Non-pigmented ciliary epithelial cell (primary cell): ENCODE measurements around the gene DCBLD1.
"Not testable (repeated sequence)": the region's sequence is repeated elsewhere in the genome, so short reads cannot be mapped to it uniquely, and the experiment has no call there.

Experiments used
- DNase-seq: peaks from one replicate; pipeline ENCODE4 v3.0.0-alpha.2; 2010; ENCODE audit warnings: low read depth

DCBLD1 gene

GRCh38 chr6:117501722-117502121 lies 19.2 kb downstream of the DCBLD1 start:
- no peak for DNase-seq

GRCh38 chr6:117502580-117502979 lies 20.1 kb downstream of the DCBLD1 start:
- no peak for DNase-seq

- no peak for DNase-seq
These were observed 20.7 kb downstream of the DCBLD1 start for GRCh38 chr6:117503211-117503610.

GRCh38 chr6:117504478-117505144 lies 22.1 kb downstream of the DCBLD1 start:
- DNase-seq = no peak

GRCh38 chr6:117505311-117505710 lies 22.8 kb downstream of the DCBLD1 start:
- no peak for DNase-seq

- no peak for DNase-seq
These were observed 23.8 kb downstream of the DCBLD1 start for GRCh38 chr6:117506180-117506835.

- DNase-seq = no peak
These were observed 24.4 kb downstream of the DCBLD1 start for GRCh38 chr6:117506907-117507306.

- DNase-seq = no peak
These were observed 26.0 kb downstream of the DCBLD1 start for GRCh38 chr6:117508450-117508971.

GRCh38 chr6:117509021-117509420 lies 26.5 kb downstream of the DCBLD1 start:
- no peak for DNase-seq

- no peak for DNase-seq
These were observed 29.8 kb downstream of the DCBLD1 start for GRCh38 chr6:117512056-117512828.

GRCh38 chr6:117512987-117513573 lies 30.6 kb downstream of the DCBLD1 start:
- DNase-seq = no peak

- no peak for DNase-seq
These were observed 31.4 kb downstream of the DCBLD1 start for GRCh38 chr6:117513778-117514365.

- DNase-seq = no peak
These were observed 32.2 kb downstream of the DCBLD1 start for GRCh38 chr6:117514655-117515054.

GRCh38 chr6:117515326-117515725 lies 32.9 kb downstream of the DCBLD1 start:
- no peak for DNase-seq

GRCh38 chr6:117517995-117518394 lies 35.5 kb downstream of the DCBLD1 start:
- DNase-seq = not testable (repeated sequence)

GRCh38 chr6:117518870-117519269 lies 36.4 kb downstream of the DCBLD1 start:
- DNase-seq = no peak

- DNase-seq = no peak
These were observed 38.3 kb downstream of the DCBLD1 start for GRCh38 chr6:117520603-117521395.

GRCh38 chr6:117521791-117522502 lies 39.5 kb downstream of the DCBLD1 start:
- no peak for DNase-seq

GRCh38 chr6:117525607-117526006 lies 43.1 kb downstream of the DCBLD1 start:
- DNase-seq = no peak

- DNase-seq = no peak
These were observed 48.2 kb downstream of the DCBLD1 start for GRCh38 chr6:117530467-117531242.
